ENCODE data around the gene CD93.

The CD93 gene

GRCh38 chr20:23091721-23092383 is 5.7 kb upstream of the CD93 start:
- TF ChIP-seq ZFP30 (CRISPR knock-in tag; IDR thresholded peaks at IDR 0.05), result no peak
- no peak for TF ChIP-seq ARNTL (CRISPR knock-in tag; IDR thresholded peaks at IDR 0.05; ENCODE audit: borderline replicate concordance, low read depth)
- no peak for TF ChIP-seq ISL1 (CRISPR knock-in tag; IDR thresholded peaks at IDR 0.05)
- no peak for TF ChIP-seq TSHZ2 (CRISPR knock-in tag; IDR thresholded peaks at IDR 0.05)
- TF ChIP-seq CSDC2 (CRISPR knock-in tag; IDR thresholded peaks at IDR 0.05), result no peak
- TF ChIP-seq ZNF565 (CRISPR knock-in tag; conservative IDR thresholded peaks at IDR 0.05; ENCODE audit: low read depth), result no peak
- no peak for ATAC-seq

- TF ChIP-seq TOX (CRISPR knock-in tag; IDR thresholded peaks at IDR 0.05; ENCODE audit: borderline replicate concordance) (no peak), ZFP30 (CRISPR knock-in tag; IDR thresholded peaks at IDR 0.05) (no peak), OSR1 (CRISPR knock-in tag; IDR thresholded peaks at IDR 0.05) (no peak), ARNTL (CRISPR knock-in tag; IDR thresholded peaks at IDR 0.05; ENCODE audit: borderline replicate concordance, low read depth) (no peak), RARB (CRISPR knock-in tag; IDR thresholded peaks at IDR 0.05) (no peak), ISL1 (CRISPR knock-in tag; IDR thresholded peaks at IDR 0.05) (no peak), ZC3H10 (CRISPR knock-in tag; IDR thresholded peaks at IDR 0.05) (no peak)
- ATAC-seq, result no peak
These were observed 4.8 kb upstream of the CD93 start for GRCh38 chr20:23090878-23091277.

GRCh38 chr20:23090147-23090546 is 4.0 kb upstream of the CD93 start:
- ATAC-seq, result no peak
- TF ChIP-seq OSR1 (CRISPR knock-in tag; IDR thresholded peaks at IDR 0.05) (no peak), POU6F1 (CRISPR knock-in tag; IDR thresholded peaks at IDR 0.05; ENCODE audit: borderline replicate concordance, low read depth) (no peak), RARB (CRISPR knock-in tag; IDR thresholded peaks at IDR 0.05) (no peak), PATZ1 (CRISPR knock-in tag; IDR thresholded peaks at IDR 0.05; ENCODE audit: borderline replicate concordance) (no peak), TOX (CRISPR knock-in tag; IDR thresholded peaks at IDR 0.05; ENCODE audit: borderline replicate concordance) (no peak), ZNF70 (CRISPR knock-in tag; IDR thresholded peaks at IDR 0.05) (no peak), TSHZ2 (CRISPR knock-in tag; IDR thresholded peaks at IDR 0.05) (no peak), ARNTL (CRISPR knock-in tag; IDR thresholded peaks at IDR 0.05; ENCODE audit: borderline replicate concordance, low read depth) (no peak), ZFP30 (CRISPR knock-in tag; IDR thresholded peaks at IDR 0.05) (no peak), ESRRG (CRISPR knock-in tag; IDR thresholded peaks at IDR 0.05) (no peak), TCF4 (CRISPR knock-in tag; IDR thresholded peaks at IDR 0.05; ENCODE audit: borderline replicate concordance) (no peak), CREB5 (CRISPR knock-in tag; IDR thresholded peaks at IDR 0.05; ENCODE audit: low read depth) (no peak), ISL1 (CRISPR knock-in tag; IDR thresholded peaks at IDR 0.05) (no peak), SNAI2 (CRISPR knock-in tag; IDR thresholded peaks at IDR 0.05) (no peak), GLIS3 (CRISPR knock-in tag; IDR thresholded peaks at IDR 0.05) (no peak), PPARA (CRISPR knock-in tag; IDR thresholded peaks at IDR 0.05; ENCODE audit: borderline replicate concordance) (no peak), CSDC2 (CRISPR knock-in tag; IDR thresholded peaks at IDR 0.05) (no peak), CSRNP3 (CRISPR knock-in tag; IDR thresholded peaks at IDR 0.05) (no peak), ZC3H10 (CRISPR knock-in tag; IDR thresholded peaks at IDR 0.05) (no peak), ZNF565 (CRISPR knock-in tag; conservative IDR thresholded peaks at IDR 0.05; ENCODE audit: low read depth) (no peak)
